Neural progenitor cell (in vitro differentiated cells): ENCODE results near the gene COL26A1. TPM values are rescaled to one million over a fixed set of nuclear protein-coding genes. Genes with fewer than 3 reads are reported as not detected.

Experiments
- DNase-seq: peaks from one replicate; pipeline ENCODE4 v3.0.0-alpha.2; 2016; ENCODE audit warnings: low spot score
- H2AFZ ChIP-seq: fragments of 200-600 bp; sonication (generic); replicated peaks from 2 replicates; pipeline ENCODE4 v1.6.1; 2016; ENCODE audit warnings: antibody characterized with exemption
- H3F3A ChIP-seq: fragments of 200-600 bp; sonication (generic); 2 replicates; pipeline ENCODE4 v1.6.1; 2016; ENCODE audit warnings: antibody characterized with exemption, low read depth
- H3K27ac ChIP-seq: fragments of 200-600 bp; sonication (generic); 2 replicates; pipeline ENCODE4 v1.5.1; 2016; ENCODE audit warnings: mild to moderate bottlenecking
- H3K27me3 ChIP-seq: fragments of 200-600 bp; sonication (generic); 2 replicates; pipeline ENCODE4 v1.6.1; 2016; ENCODE audit warnings: mild to moderate bottlenecking, moderate library complexity
- H3K36me3 ChIP-seq: fragments of 200-600 bp; sonication (generic); 2 replicates; pipeline ENCODE4 v1.5.1; 2016
- H3K4me1 ChIP-seq: fragments of 200-600 bp; sonication (generic); 2 replicates; pipeline ENCODE4 v1.6.1; 2016; ENCODE audit warnings: mixed run types
- H3K4me2 ChIP-seq: fragments of 200-600 bp; sonication (generic); 2 replicates; pipeline ENCODE4 v1.6.1; 2016
- H3K4me3 ChIP-seq: fragments of 200-600 bp; sonication (generic); 2 replicates; pipeline ENCODE4 v1.5.1; 2016
- H3K79me2 ChIP-seq: fragments of 200-600 bp; sonication (generic); 2 replicates; pipeline ENCODE4 v1.6.1; 2016; ENCODE audit warnings: low read depth
- H3K9ac ChIP-seq: fragments of 200-600 bp; sonication (generic); 2 replicates; pipeline ENCODE4 v1.6.1; 2016
- H3K9me3 ChIP-seq: fragments of 200-600 bp; sonication (generic); 2 replicates; pipeline ENCODE4 v1.5.1; 2016; ENCODE audit warnings: low read depth
- H4K20me1 ChIP-seq: fragments of 200-600 bp; sonication (generic); 2 replicates; pipeline ENCODE4 v1.6.1; 2016; ENCODE audit warnings: low read depth
- H3K27ac Mint-ChIP-seq: 3 replicates; pipeline ENCODE4 v1.8.0; 2021; ENCODE audit warnings: mixed read lengths
- H3K27me3 Mint-ChIP-seq: 2 replicates; pipeline ENCODE4 v1.8.0; 2022; ENCODE audit warnings: low read depth, mild to moderate bottlenecking, inconsistent platforms, moderate library complexity, mixed read lengths; ENCODE audit not compliant: insufficient read depth
- H3K36me3 Mint-ChIP-seq: 3 replicates; pipeline ENCODE4 v1.8.0; 2021; ENCODE audit warnings: mixed read lengths
- H3K4me1 Mint-ChIP-seq: 3 replicates; pipeline ENCODE4 v1.8.0; 2021; ENCODE audit warnings: mixed read lengths
- H3K4me3 Mint-ChIP-seq: 3 replicates; pipeline ENCODE4 v1.8.0; 2021; ENCODE audit warnings: mild to moderate bottlenecking, moderate library complexity, mixed read lengths
- H3K9me3 Mint-ChIP-seq: 3 replicates; pipeline ENCODE4 v1.8.0; 2020; ENCODE audit warnings: mixed read lengths
- CTCF ChIP-seq: fragments of 200-600 bp; sonication (generic); IDR thresholded peaks from 2 replicates; pipeline ENCODE4 v1.5.1; 2017; ENCODE audit warnings: antibody characterized with exemption, mild to moderate bottlenecking
- EZH2 ChIP-seq: fragments of 200-600 bp; sonication (generic); IDR thresholded peaks from 2 replicates; pipeline ENCODE4 v1.6.1; 2017; ENCODE audit warnings: antibody characterized with exemption, mild to moderate bottlenecking, moderate library complexity
- EZH2phosphoT487 ChIP-seq: fragments of 200-600 bp; sonication (generic); IDR thresholded peaks from 2 replicates; pipeline ENCODE4 v1.6.1; 2017; ENCODE audit warnings: antibody characterized with exemption
- total RNA-seq: library from RNA; depleted of rRNA; stranded (reverse); fragments of >200 nt; gene quantifications from 2 replicates; pipeline ENCODE4 v1.2.3, GENCODE V29; 2015; ENCODE audit warnings: low replicate concordance

Gene COL26A1
- total RNA-seq, 1 donor from 2014 or later = 26.7 TPM

- Mint-ChIP-seq H3K27me3 (peaks cover 10% of the 10 kb centered on the region), H3K4me1 (peaks cover 8% of the 10 kb centered on the region), H3K27ac (no peak overlapping the region), H3K9me3 (no peaks in the 10 kb centered on the region), H3K4me3 (peak overlapping the region; percentile 55), H3K36me3 (no peaks in the 10 kb centered on the region)
- no peaks in the 10 kb centered on the region for H3K27me3 ChIP-seq
- H2AFZ ChIP-seq = no peak overlapping the region
- H3K4me3 ChIP-seq = no peak overlapping the region
- no peaks in the 10 kb centered on the region for H3K9me3 ChIP-seq
- no peak overlapping the region for H3K9ac ChIP-seq
- TF ChIP-seq EZH2 (no peak), CTCF (no peak), EZH2phosphoT487 (no peak)
- H3K4me2 ChIP-seq = no peak overlapping the region
- peaks cover under 1% of the 10 kb centered on the region for H4K20me1 ChIP-seq
- H3F3A ChIP-seq = no peaks in the 10 kb centered on the region
- no peak for DNase-seq
- no peaks in the 10 kb centered on the region for H3K36me3 ChIP-seq
- H3K79me2 ChIP-seq = no peaks in the 10 kb centered on the region
- no peaks in the 10 kb centered on the region for H3K4me1 ChIP-seq
- H3K27ac ChIP-seq = no peak overlapping the region
Measured at GRCh38 chr7:101533103-101533465, 170.4 kb downstream of the COL26A1 start.

GRCh38 chr7:101534015-101534803 lies 171.5 kb downstream of the COL26A1 start:
- no peak overlapping the region for H3K4me3 Mint-ChIP-seq
- H3F3A ChIP-seq = no peaks in the 10 kb centered on the region
- H3K4me1 Mint-ChIP-seq = peaks cover 8% of the 10 kb centered on the region
- peaks cover 13% of the 10 kb centered on the region for H3K27me3 Mint-ChIP-seq
- no peak for TF ChIP-seq CTCF
- no peak for TF ChIP-seq EZH2
- TF ChIP-seq EZH2phosphoT487 = no peak
- no peak overlapping the region for H3K9ac ChIP-seq
- no peaks in the 10 kb centered on the region for H3K4me1 ChIP-seq
- no peak for DNase-seq
- no peak overlapping the region for H3K4me2 ChIP-seq
- H3K9me3 ChIP-seq = no peaks in the 10 kb centered on the region
- H3K27ac ChIP-seq = no peak overlapping the region
- no peak overlapping the region for H3K4me3 ChIP-seq
- no peak overlapping the region for H3K27ac Mint-ChIP-seq
- H4K20me1 ChIP-seq = peaks cover 10% of the 10 kb centered on the region
- H3K36me3 ChIP-seq = no peaks in the 10 kb centered on the region
- no peaks in the 10 kb centered on the region for H3K36me3 Mint-ChIP-seq
- H3K27me3 ChIP-seq = no peaks in the 10 kb centered on the region
- no peak overlapping the region for H2AFZ ChIP-seq
- no peaks in the 10 kb centered on the region for H3K79me2 ChIP-seq
- H3K9me3 Mint-ChIP-seq = no peaks in the 10 kb centered on the region

GRCh38 chr7:101534873-101535272 lies 172.2 kb downstream of the COL26A1 start:
- Histone ChIP-seq H2AFZ (no peak overlapping the region), H4K20me1 (peaks cover 10% of the 10 kb centered on the region), H3K27me3 (no peaks in the 10 kb centered on the region), H3K4me2 (no peak overlapping the region), H3K9me3 (no peaks in the 10 kb centered on the region), H3K4me1 (no peaks in the 10 kb centered on the region), H3F3A (no peaks in the 10 kb centered on the region), H3K9ac (no peak overlapping the region), H3K79me2 (no peaks in the 10 kb centered on the region), H3K4me3 (no peak overlapping the region), H3K27ac (no peak overlapping the region), H3K36me3 (no peaks in the 10 kb centered on the region)
- DNase-seq = no peak
- Mint-ChIP-seq H3K4me3 (no peak overlapping the region), H3K27me3 (peaks cover 13% of the 10 kb centered on the region), H3K9me3 (no peaks in the 10 kb centered on the region), H3K27ac (no peak overlapping the region), H3K4me1 (peaks cover 8% of the 10 kb centered on the region), H3K36me3 (no peaks in the 10 kb centered on the region)
- TF ChIP-seq EZH2 (no peak), CTCF (no peak), EZH2phosphoT487 (no peak)
